Kidney capillary endothelial cell (primary cell): ENCODE data around the gene ARMC9.

Experiments
- DNase-seq: peaks from one replicate; pipeline ENCODE4 v3.0.0-alpha.2; 2018; ENCODE audit warnings: low spot score

The ARMC9 gene

DNA sequence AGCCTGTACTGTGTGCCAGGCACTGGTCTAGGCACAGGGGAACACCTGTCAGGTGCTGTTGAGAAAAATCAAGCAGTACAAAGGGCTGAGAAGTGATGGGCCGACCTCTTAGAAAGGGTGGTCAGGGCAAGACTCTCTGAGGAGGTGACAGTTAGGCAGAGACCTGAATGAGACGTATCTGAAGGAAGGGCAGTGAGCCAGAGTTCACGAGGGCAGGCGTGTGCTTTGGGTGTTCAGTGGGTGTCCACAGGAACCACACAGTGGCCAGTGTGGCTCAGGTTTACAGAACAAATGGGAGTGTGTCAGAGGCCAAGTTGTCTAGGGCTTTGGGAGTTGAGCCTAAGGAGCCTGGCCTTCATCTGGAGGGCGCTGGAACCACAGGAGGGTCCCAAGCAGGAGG is 6.2 kb downstream of the ARMC9 start:
- DNase-seq, result no peak

DNA sequence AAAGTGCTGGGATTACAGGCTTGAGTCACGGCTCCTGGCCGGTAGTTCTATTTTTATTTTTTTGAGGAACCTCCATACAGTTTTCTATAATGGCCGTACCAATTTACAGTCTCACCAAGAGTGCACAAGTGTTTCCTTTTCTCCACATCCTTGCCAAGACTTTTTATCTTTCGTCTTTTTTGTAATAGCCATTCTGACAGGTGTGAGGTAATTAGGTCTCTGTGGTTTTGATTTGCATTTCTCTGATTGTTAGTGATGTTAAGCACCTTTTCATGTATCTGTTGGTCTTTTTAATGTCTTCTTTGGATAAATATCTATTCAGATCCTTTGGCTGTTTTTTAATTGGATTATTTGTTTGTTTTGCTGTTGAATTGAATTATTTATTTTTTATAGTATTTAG is 9.3 kb downstream of the ARMC9 start:
- DNase-seq, result no peak

DNA sequence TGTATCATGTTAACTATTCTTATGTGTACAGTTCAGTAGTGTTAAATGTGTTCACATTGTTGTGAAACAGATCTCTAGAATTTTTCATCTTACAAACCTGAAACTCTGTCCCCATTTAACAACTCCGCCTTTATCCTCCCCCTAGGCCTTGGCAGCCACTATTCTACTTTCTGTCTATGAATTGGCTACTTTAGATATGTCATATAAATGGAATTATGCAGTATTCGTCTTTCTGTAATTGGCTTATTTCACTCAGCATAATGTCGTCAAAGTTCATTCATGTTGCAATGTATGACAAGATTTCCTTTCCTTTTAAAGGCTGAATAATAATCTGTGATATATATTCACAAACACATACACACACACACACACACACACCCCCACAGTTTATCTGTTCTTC is 12.4 kb downstream of the ARMC9 start:
- no peak for DNase-seq

DNA sequence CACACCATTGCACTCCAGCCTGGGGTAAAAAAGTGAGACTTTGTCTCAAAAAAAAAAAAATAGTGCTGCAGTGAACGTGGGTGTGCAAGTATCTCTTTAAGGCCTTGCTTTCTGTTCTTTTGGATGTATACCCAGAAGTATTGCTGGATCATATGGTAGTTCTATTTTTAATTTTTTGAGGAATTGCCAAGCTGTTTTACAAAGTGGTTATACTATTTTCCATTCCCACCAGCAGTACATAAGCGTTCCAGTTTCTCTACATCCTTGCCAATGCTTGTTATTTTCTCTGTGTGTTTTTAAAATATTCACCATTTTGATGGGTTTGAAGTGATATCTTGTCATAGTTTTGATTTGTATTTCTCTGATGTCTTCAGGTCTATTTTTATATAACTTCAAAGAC is 13.1 kb downstream of the ARMC9 start:
- DNase-seq, result no peak

DNA sequence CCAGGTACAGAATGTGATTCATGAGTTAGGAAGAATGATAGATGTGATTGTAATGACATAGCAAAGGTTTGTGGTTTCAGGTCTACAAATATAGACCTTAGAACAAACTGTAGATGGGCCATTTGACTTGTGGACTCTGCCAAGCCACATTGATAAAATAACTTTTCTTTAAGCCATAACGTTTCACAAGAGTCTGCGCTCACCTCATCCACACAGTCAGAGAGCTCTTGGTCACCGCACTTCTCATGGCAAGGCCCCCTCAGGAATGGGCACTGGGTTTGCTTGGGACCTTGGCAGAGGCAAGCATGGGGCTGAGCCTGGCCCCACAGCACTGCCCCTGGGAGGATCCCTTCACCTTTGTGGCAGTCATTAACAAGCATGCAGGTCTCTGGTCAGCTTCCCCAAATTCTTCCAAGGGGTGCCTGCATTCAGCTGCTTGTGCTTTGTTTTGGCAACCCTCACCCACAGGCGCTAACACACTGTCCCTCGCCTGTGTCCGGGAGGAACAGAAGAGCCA is 14.0 kb downstream of the ARMC9 start:
- no peak for DNase-seq

DNA sequence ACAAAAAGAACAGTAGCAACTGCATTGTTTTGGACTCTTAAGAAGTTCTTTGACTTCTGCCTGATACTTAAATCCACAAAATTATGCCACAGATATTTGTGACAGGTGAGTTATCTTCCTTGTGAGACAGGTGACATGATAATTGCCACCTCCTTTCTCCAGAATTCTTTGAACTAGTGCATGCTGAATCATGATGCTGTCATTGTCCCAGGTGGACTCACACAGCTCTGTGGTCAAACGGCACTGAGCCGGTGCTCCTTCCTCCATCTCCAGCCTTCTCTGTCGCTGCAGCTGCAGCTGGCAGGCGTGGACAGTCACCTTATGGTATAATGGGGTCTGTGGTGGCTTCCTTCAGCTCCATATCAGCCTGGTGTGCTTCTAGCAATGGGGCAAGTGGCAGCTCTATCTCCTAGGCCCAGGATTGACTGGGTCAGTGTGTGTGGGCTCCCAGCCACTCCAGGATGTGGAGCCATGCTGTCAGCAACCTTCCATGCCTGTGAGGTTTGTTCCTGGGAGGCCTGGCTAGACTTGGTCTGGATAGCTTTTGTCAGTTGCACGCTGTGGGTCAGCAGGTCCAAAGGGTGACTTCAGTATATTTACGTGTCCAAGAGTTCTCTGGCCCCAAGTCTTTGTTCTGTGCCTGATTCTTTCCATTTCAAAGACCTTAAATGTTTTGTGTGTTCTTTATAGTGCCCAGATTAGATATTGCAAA is 15.7 kb downstream of the ARMC9 start:
- no peak for DNase-seq

DNA sequence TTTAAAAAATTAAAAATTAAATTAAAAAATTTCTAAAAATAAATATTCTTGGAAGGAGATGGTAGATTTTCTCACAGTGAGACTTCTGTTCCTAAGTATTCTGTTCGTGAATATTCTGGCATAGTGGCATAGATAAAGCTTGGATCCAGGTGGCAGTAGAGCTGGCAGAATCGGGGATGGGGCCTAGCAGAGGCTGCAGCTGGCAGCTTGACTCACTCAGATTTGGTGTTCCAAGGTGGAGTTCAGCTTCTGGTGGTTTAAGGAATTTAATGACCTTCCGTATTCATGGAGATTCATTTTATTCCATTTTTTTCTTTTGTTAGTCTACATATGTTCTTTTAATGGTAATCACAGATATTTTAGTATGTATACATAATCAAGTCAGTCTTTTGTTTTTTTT is 19.9 kb downstream of the ARMC9 start:
- no peak for DNase-seq

DNA sequence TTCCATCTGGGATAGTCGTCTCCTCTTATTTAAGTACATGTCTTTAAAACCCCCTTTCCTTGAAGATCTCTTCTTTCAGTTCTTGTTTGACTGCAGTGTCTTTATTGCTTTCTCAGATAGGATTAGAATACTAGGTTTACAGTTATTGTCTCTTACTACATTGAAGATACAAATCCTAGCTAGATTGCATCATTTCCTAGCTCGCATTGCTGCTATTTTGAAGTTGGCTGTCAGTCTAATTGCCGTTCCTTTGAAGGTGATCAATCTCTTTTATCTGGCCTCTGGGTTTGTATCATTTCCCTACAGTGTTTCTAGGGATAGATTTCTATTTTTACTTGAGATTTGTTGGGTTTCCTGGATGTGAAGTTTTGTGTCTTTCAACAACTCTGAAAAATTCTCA is 20.9 kb downstream of the ARMC9 start:
- no peak for DNase-seq

DNA sequence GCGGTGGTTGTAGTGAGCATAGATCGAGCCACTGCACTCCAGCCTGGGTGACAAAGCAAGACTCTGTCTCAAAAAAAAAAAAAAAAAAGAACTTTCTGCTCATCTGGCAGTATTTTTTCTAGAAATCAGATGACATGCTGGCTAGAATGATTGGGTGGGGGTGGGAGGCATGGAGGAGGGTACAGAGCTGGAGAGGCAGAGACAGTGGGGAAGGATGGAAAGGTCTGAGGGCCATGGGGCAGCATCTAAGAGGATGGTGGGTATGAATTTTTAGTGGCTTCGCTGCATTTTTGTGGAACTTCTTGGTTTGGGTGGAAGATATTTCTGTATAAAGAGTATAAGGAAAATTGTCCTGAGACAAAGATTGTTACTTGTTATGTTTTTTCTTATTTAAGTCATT is 23.3 kb downstream of the ARMC9 start:
- no peak for DNase-seq

DNA sequence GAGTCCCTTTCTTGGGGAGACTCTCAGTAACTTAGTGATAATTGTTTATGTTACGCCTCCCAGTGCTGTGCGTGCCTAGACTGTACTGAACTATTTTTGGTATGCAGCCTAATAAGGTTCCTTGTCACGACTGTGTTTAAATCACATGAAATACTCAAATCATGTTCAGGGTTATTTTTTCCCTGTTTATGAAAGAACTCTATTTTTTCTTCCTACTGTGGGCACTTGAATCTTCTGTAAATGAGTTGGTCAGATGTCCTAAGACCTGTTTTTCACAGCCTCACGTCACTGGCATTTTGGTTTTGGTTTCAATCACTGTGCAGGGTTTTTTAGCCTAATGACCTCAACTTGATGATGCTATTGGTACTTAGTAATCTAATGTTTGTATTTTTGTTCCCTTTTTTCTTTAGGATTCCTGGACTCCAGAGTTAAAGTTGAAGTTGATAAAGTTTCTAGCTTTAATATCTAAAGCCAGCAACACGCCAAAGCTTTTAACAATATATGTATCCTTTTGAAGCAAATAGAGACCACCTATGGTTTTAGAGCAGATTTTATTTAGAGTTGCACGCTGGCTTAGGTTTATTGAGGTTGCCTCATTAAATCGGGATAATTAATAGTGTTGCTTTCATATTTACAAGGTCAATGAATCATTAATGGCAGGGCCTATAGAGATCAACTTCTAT is 24.0 kb downstream of the ARMC9 start:
- DNase-seq, result no peak

DNA sequence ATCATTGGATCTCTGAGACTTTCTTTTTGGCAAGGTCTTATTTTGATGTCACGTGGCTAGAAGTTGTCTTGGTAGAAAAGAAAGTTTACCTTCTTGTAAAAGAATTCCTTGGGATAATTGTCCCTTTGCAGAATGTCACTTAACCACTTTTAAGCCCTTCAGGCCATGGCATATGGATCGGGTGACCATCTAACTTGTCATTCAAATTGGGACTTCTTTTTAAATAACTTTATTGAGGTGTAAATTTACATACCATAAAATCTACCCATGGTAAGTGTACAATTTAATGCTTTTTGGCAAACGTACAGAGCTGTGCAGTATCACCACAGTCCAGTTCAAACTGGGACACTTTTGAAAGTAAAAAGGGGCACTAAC is 24.6 kb downstream of the ARMC9 start:
- DNase-seq, result no peak

DNA sequence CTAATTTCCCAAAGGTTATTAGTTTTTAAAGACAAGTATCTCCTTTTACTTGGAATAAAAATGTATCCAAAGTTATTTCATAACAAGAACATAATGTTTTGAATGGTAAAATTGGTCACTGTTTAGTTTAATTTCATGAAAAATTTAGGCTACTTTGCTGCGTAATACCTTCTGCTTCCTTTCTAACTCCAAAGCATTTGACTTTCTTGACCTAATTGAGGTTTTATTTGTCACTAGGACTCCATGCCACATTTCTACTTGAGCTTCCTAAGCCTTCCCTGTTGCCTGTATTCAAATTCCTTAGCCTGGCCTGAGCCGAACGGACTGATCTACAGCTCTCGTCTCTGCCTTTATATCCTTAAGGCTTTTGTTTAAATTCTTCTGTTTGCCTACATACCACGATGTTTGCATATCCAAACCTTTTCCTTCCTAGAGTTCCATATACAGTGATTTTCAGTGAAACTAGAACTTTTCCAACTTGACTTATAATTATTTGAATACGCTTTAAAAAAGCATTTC is 25.1 kb downstream of the ARMC9 start:
- DNase-seq, result no peak

DNA sequence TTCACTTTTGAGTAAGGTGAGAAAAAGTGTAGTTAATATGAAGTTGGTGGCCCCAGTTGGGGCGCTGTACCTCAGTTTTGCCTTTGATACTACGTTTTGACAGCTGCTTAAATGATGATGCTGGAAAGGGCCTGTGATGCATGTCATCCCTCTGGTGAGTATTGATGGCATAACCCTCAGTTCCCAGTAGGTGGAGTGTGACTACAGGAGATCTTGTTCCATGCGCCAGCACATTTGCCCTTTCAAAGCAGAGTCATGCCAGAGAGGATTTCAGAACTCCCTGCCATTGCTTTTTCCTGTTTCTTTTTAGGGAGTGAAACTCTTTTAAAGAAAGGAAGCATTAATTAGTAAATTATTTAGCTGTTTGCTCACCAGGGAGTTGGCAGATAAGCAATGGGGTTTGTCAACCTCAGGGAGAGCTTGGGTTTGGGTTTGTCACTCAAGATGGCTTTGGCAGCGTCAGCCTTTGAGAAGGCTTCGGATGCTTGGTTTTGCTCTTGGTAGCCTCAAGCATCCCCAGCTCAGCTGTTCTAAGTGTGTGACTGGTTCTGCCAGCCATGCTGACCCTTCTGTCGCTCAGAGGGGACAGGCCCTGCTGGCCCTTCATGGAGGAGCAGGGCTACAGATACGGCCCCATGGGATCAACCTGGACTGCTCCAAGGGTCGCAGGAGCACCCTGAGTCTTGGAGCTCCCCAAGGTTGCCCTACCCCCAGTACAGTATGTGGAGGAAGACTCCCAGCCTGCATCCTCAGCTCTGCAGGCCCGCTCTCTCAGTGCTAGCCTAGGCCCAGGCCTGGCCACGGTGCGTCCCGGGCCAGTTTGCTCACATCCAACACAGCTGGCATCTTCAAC is 29.1 kb downstream of the ARMC9 start:
- peak; percentile 74 for DNase-seq

DNA sequence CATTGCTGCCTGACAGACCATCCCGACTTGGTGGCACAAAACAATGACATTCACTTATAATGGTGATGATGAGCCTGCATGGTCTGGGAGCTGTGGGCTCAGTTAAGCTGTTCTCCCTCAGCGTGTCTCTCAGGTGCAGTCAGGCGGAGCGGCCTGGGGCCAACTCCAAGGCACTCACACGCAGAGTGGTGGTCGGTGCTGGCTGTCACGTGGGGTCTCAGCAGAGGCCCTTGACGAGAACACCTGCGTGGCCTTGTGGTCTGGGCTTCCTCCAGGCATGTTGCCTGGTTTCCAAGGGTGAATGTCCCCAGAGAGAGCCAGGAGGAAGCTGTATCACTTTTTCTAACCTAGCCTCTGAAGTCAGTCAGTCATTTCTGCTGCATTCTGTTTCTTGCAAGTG is 29.8 kb downstream of the ARMC9 start:
- DNase-seq, result no peak

DNA sequence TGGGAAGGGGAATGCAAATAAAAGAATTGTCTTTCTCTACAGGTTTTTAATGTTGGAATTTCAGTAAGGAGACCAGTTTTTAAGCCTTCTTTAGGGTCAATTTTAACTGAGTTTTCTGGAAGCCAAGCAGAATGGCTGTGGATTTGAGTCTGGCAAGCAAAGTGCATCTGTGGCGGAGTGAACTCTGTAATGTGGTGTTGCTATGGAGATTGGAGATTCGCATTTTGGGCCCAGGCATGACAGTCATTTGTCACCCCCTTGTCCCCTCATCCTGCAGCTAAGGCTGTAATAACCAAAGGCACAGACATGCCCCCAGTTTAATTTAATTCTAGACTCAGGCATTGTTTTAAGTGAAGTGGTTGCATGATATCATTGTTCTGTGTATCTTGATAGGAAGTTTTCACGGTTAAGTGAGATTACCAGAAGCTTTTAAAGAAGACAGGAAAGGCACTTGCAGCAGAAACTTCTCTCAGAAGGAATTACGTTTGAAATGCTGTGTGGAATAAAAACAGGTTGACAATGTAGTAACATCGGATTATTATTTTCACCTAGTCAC is 30.6 kb downstream of the ARMC9 start:
- DNase-seq, result no peak

DNA sequence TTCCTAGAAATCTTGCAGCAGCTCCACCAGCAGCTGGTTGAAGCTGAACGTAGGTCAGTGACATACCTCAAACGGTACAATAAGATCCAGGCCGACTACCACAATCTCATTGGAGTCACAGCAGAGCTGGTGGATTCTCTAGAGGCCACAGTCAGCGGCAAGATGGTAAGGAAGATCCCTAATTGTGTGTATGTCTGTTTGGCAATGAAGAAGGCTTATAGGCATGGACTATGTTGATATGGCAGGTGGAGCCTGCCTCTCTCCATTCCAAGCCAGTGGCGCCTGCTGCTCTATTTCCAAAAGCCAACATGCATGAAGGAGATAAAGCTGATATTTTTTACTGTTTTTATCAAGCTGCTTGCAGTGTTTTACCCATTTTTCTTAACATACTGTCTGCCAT is 36.8 kb downstream of the ARMC9 start:
- no peak for DNase-seq

DNA sequence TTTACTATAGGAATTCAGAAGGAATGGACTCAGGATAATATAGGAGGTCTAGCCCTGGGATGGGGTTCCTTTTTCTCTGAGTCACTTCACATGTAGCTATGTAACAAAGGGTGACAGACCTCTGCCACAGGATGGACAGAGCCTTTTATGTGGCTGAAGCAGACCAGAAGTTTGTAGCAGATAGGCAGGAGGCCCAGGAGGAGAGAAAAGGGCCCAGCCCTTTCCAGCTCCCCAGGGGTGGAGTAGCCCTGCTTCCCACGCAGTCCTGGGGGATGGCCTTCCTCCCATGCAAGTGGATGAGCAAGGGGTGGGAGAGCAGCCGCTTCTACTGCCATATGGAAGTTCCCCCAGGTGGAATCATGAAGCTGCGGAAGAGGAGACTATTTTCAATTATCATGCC is 40.3 kb downstream of the ARMC9 start:
- no peak for DNase-seq

DNA sequence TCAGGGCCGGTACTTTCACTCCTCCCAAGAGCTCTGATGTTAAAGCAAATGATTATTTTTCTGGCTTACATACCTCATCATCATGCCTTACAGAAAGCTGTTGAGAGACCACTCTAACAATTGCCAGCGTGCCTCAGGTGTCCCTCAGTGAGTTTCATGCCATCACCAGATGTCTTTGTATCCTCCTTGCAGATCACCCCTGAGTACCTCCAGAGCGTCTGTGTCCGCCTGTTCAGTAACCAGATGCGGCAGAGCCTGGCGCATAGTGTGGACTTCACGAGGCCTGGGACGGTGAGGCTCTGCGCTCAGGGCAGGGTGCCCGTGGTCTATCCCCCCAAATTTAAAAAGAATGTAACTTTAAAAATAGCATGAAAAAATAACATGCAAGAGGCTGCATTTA is 41.3 kb downstream of the ARMC9 start:
- no peak for DNase-seq

DNA sequence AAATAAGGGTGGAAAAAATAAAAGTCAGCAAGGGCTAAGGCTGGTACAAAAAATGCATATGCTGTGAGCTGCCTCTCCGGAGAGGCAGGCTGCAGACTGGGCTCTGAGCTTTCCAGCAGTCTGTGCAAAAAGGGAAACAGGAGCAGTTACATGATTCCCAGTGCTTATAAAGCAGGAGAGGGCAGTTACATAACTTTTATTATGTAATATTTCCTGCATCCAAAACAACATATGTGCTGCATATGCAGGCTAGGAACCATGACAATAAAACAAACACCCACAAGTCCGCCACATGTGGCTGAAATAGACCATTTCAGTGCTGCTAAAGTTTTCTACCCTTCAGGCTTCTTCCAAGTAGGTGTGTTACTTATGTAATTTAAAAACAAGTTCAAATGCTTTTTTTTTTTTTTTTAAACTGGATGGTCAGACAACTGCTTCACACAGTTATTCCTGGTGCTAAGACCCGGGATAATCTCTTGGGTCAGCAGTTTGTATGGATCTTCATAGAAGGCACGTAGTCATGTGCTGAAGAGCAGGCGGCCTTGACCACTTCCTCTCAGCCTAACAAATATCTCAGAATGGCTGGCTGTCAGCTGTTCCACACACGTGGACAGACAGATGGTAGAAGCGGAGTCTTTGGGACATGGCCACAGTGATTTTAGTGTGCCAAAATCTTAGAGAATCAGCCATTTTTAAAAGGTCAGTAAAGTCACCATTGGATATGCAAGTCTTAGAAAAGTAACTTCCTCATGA is 43.5 kb downstream of the ARMC9 start:
- DNase-seq, result no peak

DNA sequence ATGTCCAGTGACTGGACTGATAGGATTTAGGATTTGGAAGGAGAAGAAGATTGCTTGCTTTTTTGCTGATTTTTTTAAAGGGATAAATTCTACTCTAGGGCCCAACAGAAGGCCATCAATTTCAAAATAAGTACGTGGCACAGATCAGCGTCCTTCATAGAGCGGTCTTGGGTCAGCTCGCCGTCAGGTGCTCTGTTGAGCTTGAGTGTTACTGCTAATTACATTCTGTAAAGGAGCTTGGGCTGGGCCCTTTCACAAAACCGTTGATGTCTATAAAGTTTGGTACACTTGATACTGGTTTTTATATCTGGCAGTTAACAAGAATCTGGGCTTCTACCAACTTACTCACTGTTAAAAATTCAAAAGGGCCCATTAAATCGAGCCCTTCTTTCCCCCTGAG is 45.4 kb downstream of the ARMC9 start:
- no peak for DNase-seq

DNA sequence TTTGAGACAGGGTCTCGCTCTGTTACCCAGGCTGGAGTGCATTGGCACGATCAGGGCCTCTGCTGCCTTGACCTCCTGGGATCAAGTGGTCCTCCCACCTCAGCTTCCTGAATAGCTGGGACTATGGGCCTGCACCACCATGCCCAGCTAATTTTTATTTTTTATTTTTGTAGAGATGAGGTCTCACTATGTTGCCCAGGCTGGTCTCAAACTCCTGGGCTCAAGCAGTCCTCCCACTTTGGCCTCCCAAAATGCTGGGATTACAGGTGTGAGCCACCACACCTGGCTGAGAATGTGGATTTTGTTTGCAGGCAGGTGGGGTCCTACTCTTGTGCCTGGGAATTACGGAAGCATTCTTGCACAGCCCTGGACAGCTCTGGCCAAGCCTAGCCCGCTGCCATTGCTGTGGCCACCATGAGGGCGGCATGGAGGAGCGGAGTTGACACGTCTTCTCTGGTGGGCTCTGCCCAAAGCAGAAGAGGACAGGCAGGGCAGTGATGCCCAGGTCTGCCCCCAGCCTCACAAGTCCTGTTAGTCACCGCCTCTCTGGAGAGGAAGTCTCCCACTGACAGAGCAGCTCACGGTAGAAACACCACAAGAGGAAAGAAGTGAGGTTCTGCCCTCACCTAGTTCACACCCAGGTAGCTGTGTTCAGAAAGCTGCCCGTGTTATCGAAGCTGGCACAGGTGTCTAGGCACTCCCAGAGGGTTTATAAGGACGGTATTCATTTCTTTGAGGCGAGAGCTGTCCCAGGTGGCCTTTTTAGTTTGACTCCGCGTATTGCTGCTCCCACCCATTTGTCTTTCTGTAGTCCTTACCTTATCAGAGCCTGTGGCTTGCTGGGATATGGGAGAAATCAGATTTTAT is 46.2 kb downstream of the ARMC9 start:
- no peak for DNase-seq
